ENCODE measurements around the gene PSMD13. TPM values are rescaled to one million over a fixed set of nuclear protein-coding genes. Genes with fewer than 3 reads are reported as not detected.
A peak's percentile ranks its signal among the peaks of the same experiment; 100 is the strongest.

The PSMD13 gene
- total and polyA plus RNA-seq, 5 donors from 2014 or later = 99.6 to 276 (median 247) TPM

DNA sequence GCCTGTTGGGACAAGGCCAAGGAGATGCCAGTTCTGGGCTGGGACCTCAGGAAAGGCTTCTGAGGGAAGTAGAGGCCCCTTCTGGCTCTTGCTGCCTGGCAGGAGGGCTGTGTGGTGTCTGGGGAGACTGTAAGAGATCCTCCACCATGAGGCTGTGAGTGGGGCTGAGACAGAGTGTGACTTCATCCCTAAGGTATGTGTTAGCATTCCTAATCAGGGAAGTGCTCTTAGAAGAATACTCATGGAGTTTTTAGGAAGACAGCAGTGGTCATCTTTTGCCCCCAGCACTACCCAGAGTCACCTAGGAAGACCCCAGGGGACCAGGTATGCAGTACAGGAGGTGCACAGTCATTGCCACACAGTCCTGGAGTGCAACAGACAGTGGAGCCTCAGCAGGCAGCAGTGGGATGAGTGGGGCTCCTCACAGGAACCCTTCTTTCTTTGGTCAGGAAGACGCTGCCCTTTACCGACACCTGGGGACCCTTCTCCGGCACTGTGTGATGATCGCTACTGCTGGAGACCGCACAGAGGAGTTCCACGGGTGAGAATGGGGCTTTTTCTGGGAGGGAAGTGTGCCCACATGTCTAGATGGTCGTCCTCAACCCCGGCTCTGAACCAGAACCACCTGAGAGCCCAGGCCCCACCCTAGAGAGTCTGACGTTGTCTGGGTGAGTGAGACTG is 26.5 kb upstream of the PSMD13 start:
- DNase-seq (no peak), ATAC-seq (ENCODE audit: low read depth in 2 of 2) (no peak)
- Mint-ChIP-seq H3K27me3 (peaks cover 4% of the 10 kb centered on the region), H3K36me3 (peaks cover 27% of the 10 kb centered on the region), H3K4me3 (peak overlapping the region; percentile 62 to 97 (median 85)), H3K9me3 (peaks cover 0 to 1% (median 0%) of the 10 kb centered on the region in 7 donors), H3K4me1 (peaks cover 0 to 45% (median 22%) of the 10 kb centered on the region in 4 donors), H3K27ac (peak overlapping the region in 2 of 3 donors; percentile 5 to 51)
- Histone ChIP-seq H3K27ac (ENCODE audit: insufficient read depth, low read length, poor library complexity, severe bottlenecking) (no peak overlapping the region), H3K4me1 (ENCODE audit: control insufficient read depth, insufficient read depth, low read length, poor library complexity, severe bottlenecking) (peaks cover 44% of the 10 kb centered on the region), H3K27me3 (ENCODE audit: control insufficient read depth, insufficient read depth, low read length) (no peaks in the 10 kb centered on the region), H3K36me3 (ENCODE audit: control insufficient read depth, insufficient read depth, low read length) (peaks cover 58% of the 10 kb centered on the region), H3K4me3 (ENCODE audit: low read depth, low read length) (peak overlapping the region; percentile 24), H3K9me3 (ENCODE audit: control insufficient read depth in 2 of 2, low read length in 2 of 2) (no peaks in the 10 kb centered on the region)

DNA sequence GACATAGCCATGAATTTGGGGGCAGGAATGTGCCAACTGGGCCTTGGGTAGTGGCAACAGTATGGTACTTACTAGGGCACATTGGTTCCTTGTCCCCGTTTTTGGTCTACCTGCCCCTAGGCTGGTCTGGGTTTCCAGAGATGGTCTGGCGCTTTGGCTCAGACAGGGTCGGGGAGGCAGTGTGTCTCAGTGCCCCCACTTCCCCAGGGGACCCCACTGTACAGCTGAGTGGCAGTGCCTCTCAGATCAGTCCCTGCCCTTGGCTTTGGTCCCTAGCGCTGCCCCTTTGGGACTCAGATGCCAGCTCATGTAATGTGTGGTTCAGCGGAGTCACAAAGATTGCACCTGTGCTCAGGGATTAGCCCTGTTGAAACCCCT is 26.0 kb upstream of the PSMD13 start:
- peaks cover 39% of the 10 kb centered on the region for H3K4me1 ChIP-seq (ENCODE audit: control insufficient read depth, insufficient read depth, low read length, poor library complexity, severe bottlenecking)
- Mint-ChIP-seq H3K9me3 (peaks cover 0 to 1% (median 0%) of the 10 kb centered on the region in 7 donors), H3K36me3 (peaks cover 27% of the 10 kb centered on the region), H3K27me3 (peaks cover 4% of the 10 kb centered on the region), H3K4me1 (peaks cover 0 to 39% (median 20%) of the 10 kb centered on the region in 4 donors), H3K4me3 (peak overlapping the region in 3 of 4 donors; percentile 62 to 97 (median 96)), H3K27ac (peak overlapping the region in 1 of 3 donors; percentile 51)
- H3K27me3 ChIP-seq (ENCODE audit: control insufficient read depth, insufficient read depth, low read length) = no peaks in the 10 kb centered on the region
- no peaks in the 10 kb centered on the region for H3K9me3 ChIP-seq (ENCODE audit: control insufficient read depth in 2 of 2, low read length in 2 of 2)
- DNase-seq (no peak), ATAC-seq (ENCODE audit: low read depth in 2 of 2) (no peak)
- H3K36me3 ChIP-seq (ENCODE audit: control insufficient read depth, insufficient read depth, low read length) = peaks cover 56% of the 10 kb centered on the region
- H3K4me3 ChIP-seq (ENCODE audit: low read depth, low read length) = no peak overlapping the region
- no peak overlapping the region for H3K27ac ChIP-seq (ENCODE audit: insufficient read depth, low read length, poor library complexity, severe bottlenecking)

DNA sequence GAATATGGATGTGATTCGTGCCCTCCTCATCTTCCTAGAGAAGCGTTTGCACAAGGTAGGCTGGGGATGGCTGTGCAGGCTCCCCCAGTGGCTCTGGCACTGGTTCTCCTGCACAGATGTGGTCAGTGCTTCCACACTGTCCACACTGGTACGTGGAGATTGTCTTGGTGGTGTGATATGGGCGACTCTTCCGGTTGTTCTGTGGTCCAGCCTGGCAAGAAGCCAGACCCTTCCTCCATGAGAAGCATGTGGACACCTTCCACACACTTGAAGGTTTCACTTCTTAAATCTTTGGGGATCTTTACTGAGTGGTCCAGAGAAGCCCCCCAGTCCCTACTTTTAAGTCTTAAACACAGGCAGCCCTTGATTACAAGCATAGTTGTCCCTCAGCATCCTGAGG is 25.5 kb upstream of the PSMD13 start:
- ATAC-seq (ENCODE audit: low read depth in 2 of 2) = no peak

DNA sequence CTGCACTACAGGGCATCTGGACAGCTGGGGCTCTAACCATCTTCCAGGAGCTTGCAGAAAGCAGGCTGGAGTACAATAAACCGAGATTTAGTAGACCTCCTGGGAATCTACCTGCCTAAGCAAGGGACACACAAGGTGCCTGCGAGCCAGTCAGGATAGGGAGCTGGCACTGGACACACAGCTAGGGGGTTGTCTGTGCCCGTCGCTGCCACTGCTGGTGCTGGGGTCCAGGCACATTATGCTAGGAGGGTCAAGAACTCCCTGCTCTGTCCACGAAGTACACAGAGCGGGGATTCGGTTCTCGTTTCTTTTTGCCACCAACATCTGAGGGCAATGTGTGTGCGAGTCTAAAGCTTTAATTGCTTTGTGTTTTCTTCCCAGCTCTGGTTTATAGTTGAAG is 25.0 kb upstream of the PSMD13 start:
- H3K27ac Mint-ChIP-seq = peak overlapping the region in 1 of 3 donors; percentile 67

More for the DNA sequence above, 25.5 kb upstream of the PSMD13 start:
- H3K9me3 ChIP-seq (ENCODE audit: control insufficient read depth in 2 of 2, low read length in 2 of 2) = no peaks in the 10 kb centered on the region
- no peaks in the 10 kb centered on the region for H3K27me3 ChIP-seq (ENCODE audit: control insufficient read depth, insufficient read depth, low read length)
- no peak overlapping the region for H3K27ac ChIP-seq (ENCODE audit: insufficient read depth, low read length, poor library complexity, severe bottlenecking)
- H3K36me3 ChIP-seq (ENCODE audit: control insufficient read depth, insufficient read depth, low read length) = peaks cover 58% of the 10 kb centered on the region
- Mint-ChIP-seq H3K27me3 (peaks cover 4% of the 10 kb centered on the region), H3K4me3 (peak overlapping the region; percentile 28 to 97 (median 76)), H3K36me3 (peaks cover 27% of the 10 kb centered on the region), H3K4me1 (peaks cover 0 to 34% (median 17%) of the 10 kb centered on the region in 4 donors), H3K27ac (peak overlapping the region in 1 of 3 donors; percentile 67), H3K9me3 (peaks cover 0 to 1% (median 0%) of the 10 kb centered on the region in 7 donors)
- H3K4me1 ChIP-seq (ENCODE audit: control insufficient read depth, insufficient read depth, low read length, poor library complexity, severe bottlenecking) = peaks cover 34% of the 10 kb centered on the region
- H3K4me3 ChIP-seq (ENCODE audit: low read depth, low read length) = no peak overlapping the region
- no peak for DNase-seq

DNA sequence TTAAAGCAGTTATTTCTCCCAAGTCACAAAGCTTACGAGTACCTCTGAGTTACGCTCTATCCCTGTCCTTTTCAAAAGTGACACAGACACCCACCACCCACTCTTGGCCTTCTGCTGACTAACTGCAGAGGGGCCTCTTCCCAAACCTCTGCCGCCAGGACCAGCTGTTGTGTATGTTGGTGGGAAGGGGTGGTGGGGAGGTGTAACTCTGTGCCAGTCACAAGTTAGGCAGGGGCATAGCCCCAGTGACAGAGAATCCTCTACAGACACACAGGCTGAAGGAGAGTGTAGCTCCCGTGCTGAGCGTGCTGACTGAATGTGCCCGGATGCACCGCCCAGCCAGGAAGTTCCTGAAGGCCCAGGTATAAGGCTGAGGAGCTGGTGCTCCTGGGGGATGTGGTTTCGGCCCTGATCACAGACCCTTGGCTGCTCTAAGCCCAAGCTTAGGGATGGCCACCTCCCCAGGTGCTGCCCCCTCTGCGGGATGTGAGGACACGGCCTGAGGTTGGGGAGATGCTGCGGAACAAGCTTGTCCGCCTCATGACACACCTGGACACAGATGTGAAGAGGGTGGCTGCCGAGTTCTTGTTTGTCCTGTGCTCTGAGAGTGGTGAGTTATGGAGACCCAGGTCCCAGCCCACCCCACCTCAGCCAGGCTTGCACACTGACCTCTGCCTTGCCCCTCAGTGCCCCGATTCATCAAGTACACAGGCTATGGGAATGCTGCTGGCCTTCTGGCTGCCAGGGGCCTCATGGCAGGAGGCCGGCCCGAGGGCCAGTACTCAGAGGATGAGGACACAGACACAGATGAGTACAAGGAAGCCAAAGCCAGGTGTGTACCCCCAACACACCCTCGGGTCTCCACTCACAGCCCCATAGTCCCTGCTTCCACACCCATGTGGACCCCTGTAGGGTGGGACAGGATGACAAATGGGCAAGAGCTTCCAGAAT is 24.4 kb upstream of the PSMD13 start:
- Mint-ChIP-seq H3K36me3 (peaks cover 27% of the 10 kb centered on the region), H3K27ac (peak overlapping the region in 1 of 3 donors; percentile 32), H3K9me3 (no peaks in the 10 kb centered on the region)

More for the DNA sequence above, 25.0 kb upstream of the PSMD13 start:
- peaks cover 27% of the 10 kb centered on the region for H3K36me3 Mint-ChIP-seq
- Histone ChIP-seq H3K36me3 (ENCODE audit: control insufficient read depth, insufficient read depth, low read length) (peaks cover 58% of the 10 kb centered on the region), H3K9me3 (ENCODE audit: control insufficient read depth in 2 of 2, low read length in 2 of 2) (no peaks in the 10 kb centered on the region), H3K4me3 (ENCODE audit: low read depth, low read length) (no peak overlapping the region), H3K27ac (ENCODE audit: insufficient read depth, low read length, poor library complexity, severe bottlenecking) (no peak overlapping the region), H3K27me3 (ENCODE audit: control insufficient read depth, insufficient read depth, low read length) (no peaks in the 10 kb centered on the region), H3K4me1 (ENCODE audit: control insufficient read depth, insufficient read depth, low read length, poor library complexity, severe bottlenecking) (peaks cover 29% of the 10 kb centered on the region)
- H3K4me1 Mint-ChIP-seq = peaks cover 0 to 33% (median 15%) of the 10 kb centered on the region in 4 donors
- peaks cover 4% of the 10 kb centered on the region for H3K27me3 Mint-ChIP-seq
- ATAC-seq (ENCODE audit: low read depth in 2 of 2) (no peak), DNase-seq (no peak)
- H3K4me3 Mint-ChIP-seq = peak overlapping the region; percentile 28 to 97 (median 76)
- H3K9me3 Mint-ChIP-seq = no peaks in the 10 kb centered on the region

DNA sequence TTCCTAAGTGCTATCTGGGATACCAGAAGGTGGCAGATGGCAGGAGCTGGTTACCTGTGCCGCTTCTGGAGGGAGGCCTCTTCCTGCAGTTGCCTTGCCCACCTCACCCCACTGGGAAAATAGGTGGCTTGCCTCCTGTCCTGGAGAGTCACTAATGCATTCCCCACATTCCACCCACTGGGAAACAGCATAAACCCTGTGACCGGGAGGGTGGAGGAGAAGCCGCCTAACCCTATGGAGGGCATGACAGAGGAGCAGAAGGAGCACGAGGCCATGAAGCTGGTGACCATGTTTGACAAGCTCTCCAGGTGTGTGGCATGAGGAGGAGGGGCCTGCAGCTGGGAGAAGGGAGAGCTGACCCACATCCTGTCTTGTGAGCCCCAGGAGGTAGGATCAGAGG is 23.7 kb upstream of the PSMD13 start:
- ATAC-seq (ENCODE audit: low read depth in 2 of 2) = no peak

More for the DNA sequence above, 24.4 kb upstream of the PSMD13 start:
- peaks cover 58% of the 10 kb centered on the region for H3K36me3 ChIP-seq (ENCODE audit: control insufficient read depth, insufficient read depth, low read length)
- H3K27ac ChIP-seq (ENCODE audit: insufficient read depth, low read length, poor library complexity, severe bottlenecking) = no peak overlapping the region
- no peaks in the 10 kb centered on the region for H3K27me3 ChIP-seq (ENCODE audit: control insufficient read depth, insufficient read depth, low read length)
- no peak overlapping the region for H3K4me3 ChIP-seq (ENCODE audit: low read depth, low read length)
- DNase-seq (no peak), ATAC-seq (ENCODE audit: low read depth in 2 of 2) (no peak)
- H3K9me3 ChIP-seq (ENCODE audit: control insufficient read depth in 2 of 2, low read length in 2 of 2) = no peaks in the 10 kb centered on the region
- Mint-ChIP-seq H3K4me3 (peak overlapping the region in 2 of 4 donors; percentile 38 to 97), H3K27me3 (peaks cover 1% of the 10 kb centered on the region), H3K4me1 (peaks cover 0 to 30% (median 14%) of the 10 kb centered on the region in 4 donors)
- peaks cover 27% of the 10 kb centered on the region for H3K4me1 ChIP-seq (ENCODE audit: control insufficient read depth, insufficient read depth, low read length, poor library complexity, severe bottlenecking)

DNA sequence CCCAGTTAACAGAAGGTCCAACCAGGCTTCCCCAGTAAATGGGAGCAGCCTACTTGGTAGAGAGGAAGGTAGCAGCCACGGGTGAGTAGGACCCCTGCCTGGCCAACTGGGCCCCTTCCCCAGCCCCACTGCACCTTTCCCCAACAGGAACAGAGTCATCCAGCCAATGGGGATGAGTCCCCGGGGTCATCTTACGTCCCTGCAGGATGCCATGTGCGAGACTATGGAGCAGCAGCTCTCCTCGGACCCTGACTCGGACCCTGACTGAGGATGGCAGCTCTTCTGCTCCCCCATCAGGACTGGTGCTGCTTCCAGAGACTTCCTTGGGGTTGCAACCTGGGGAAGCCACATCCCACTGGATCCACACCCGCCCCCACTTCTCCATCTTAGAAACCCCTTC is 22.7 kb upstream of the PSMD13 start:
- H3K36me3 Mint-ChIP-seq = peaks cover 24% of the 10 kb centered on the region
- H3K27me3 ChIP-seq (ENCODE audit: control insufficient read depth, insufficient read depth, low read length) = no peaks in the 10 kb centered on the region
- peak overlapping the region in 1 of 4 donors; percentile 71 for H3K4me3 Mint-ChIP-seq
- DNase-seq = no peak
- no peaks in the 10 kb centered on the region for H3K9me3 Mint-ChIP-seq
- no peaks in the 10 kb centered on the region for H3K9me3 ChIP-seq (ENCODE audit: control insufficient read depth in 2 of 2, low read length in 2 of 2)
- H3K27ac ChIP-seq (ENCODE audit: insufficient read depth, low read length, poor library complexity, severe bottlenecking) = no peak overlapping the region
- H3K36me3 ChIP-seq (ENCODE audit: control insufficient read depth, insufficient read depth, low read length) = peaks cover 58% of the 10 kb centered on the region
- H3K27me3 Mint-ChIP-seq = no peaks in the 10 kb centered on the region
- peaks cover 17% of the 10 kb centered on the region for H3K4me1 ChIP-seq (ENCODE audit: control insufficient read depth, insufficient read depth, low read length, poor library complexity, severe bottlenecking)
- H3K4me3 ChIP-seq (ENCODE audit: low read depth, low read length) = no peak overlapping the region
- no peak for ATAC-seq (ENCODE audit: low read depth in 2 of 2)
- peaks cover 0 to 31% (median 11%) of the 10 kb centered on the region in 4 donors for H3K4me1 Mint-ChIP-seq
- no peak overlapping the region for H3K27ac Mint-ChIP-seq

More for the DNA sequence above, 23.7 kb upstream of the PSMD13 start:
- peaks cover 22% of the 10 kb centered on the region for H3K4me1 ChIP-seq (ENCODE audit: control insufficient read depth, insufficient read depth, low read length, poor library complexity, severe bottlenecking)
- no peak for DNase-seq
- H3K4me1 Mint-ChIP-seq = peaks cover 0 to 32% (median 11%) of the 10 kb centered on the region in 4 donors
- H3K4me3 ChIP-seq (ENCODE audit: low read depth, low read length) = no peak overlapping the region
- peaks cover 58% of the 10 kb centered on the region for H3K36me3 ChIP-seq (ENCODE audit: control insufficient read depth, insufficient read depth, low read length)
- no peak overlapping the region for H3K4me3 Mint-ChIP-seq
- H3K9me3 Mint-ChIP-seq = no peaks in the 10 kb centered on the region
- peaks cover 24% of the 10 kb centered on the region for H3K36me3 Mint-ChIP-seq
- H3K27ac Mint-ChIP-seq = peak overlapping the region in 1 of 3 donors; percentile 32
- no peak overlapping the region for H3K27ac ChIP-seq (ENCODE audit: insufficient read depth, low read length, poor library complexity, severe bottlenecking)
- H3K27me3 Mint-ChIP-seq = no peaks in the 10 kb centered on the region
- no peaks in the 10 kb centered on the region for H3K27me3 ChIP-seq (ENCODE audit: control insufficient read depth, insufficient read depth, low read length)
- no peaks in the 10 kb centered on the region for H3K9me3 ChIP-seq (ENCODE audit: control insufficient read depth in 2 of 2, low read length in 2 of 2)
